Measurements from ENCODE around the gene PHLPP1.

Gene PHLPP1

GRCh38 chr18:63017977-63018376, 302.6 kb downstream of the PHLPP1 start:
- no peak for TF ChIP-seq GATA1 (IDR thresholded peaks at IDR 0.05; ENCODE audit: low read depth, low read length)
- TF ChIP-seq POLR2A (IDR thresholded peaks at IDR 0.05; ENCODE audit: low read length) = no peak
- DNase-seq = no peak

DNA sequence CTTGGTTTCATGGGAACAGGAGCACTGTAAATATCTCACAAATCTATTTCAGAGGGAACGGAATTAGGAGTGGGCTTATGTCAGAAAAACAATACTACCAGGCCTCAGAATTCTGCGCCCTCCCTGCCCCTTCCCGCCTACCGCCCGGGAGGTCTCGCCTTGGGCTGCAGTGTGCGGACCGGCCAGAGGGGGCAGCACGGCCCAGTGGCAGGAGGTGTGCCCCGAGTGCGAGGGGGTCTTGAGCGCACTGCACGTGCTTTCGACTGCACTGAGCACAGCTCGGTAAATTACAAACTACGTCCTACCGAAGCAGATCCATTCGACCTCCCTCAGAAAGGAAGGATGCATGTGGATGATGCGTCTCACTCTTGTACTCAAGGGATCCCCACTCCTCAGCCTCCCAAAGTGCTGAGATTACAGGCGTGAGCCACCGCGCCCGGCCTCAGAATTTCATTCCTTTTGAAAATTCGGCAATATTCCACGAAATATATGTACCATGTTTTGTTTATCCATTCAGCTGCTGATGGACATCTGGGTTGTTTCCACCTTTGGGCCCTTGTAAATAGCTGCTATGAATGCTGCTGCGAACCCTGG, 307.2 kb downstream of the PHLPP1 start:
- no peak for TF ChIP-seq GATA1 (IDR thresholded peaks at IDR 0.05; ENCODE audit: low read depth, low read length)
- no peak for TF ChIP-seq POLR2A (IDR thresholded peaks at IDR 0.05; ENCODE audit: low read length)
- peak; percentile 25 to 26 for DNase-seq

- no peak for TF ChIP-seq GATA1 (IDR thresholded peaks at IDR 0.05; ENCODE audit: low read depth, low read length)
- no peak for TF ChIP-seq POLR2A (IDR thresholded peaks at IDR 0.05; ENCODE audit: low read length)
- peak; percentile 13 to 28 for DNase-seq
Measured at GRCh38 chr18:63025251-63026090, 310.1 kb downstream of the PHLPP1 start.

DNA sequence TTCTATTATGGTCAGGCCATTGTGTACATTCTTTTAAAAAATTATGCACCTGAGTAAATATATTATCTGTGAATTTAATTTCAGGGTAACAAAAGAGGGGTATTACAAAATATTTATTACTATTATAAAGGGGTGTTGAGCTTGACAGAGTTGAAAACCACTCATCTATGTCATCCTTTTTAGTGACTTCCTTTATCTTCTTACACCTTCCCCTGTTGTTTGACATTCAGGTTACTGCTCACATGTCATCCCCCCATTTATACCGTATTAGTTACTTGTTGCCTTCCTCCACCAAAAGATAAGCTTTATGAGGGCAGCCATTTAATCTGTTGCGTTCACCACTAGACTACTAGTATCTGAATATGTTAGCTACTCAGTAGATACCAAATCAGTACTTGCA, 313.0 kb downstream of the PHLPP1 start:
- TF ChIP-seq POLR2A (IDR thresholded peaks at IDR 0.05; ENCODE audit: low read length) (no peak), GATA1 (IDR thresholded peaks at IDR 0.05; ENCODE audit: low read depth, low read length) (no peak)
- DNase-seq = no peak
